Ammon's horn (tissue), 1 donor: Measurements from ENCODE around the gene BOD1L1.

ENCODE experiments used
- DNase-seq: peaks from one replicate; pipeline ENCODE4 v3.0.0-alpha.2; 2016; ENCODE audit warnings: low spot score

BOD1L1 gene

DNA sequence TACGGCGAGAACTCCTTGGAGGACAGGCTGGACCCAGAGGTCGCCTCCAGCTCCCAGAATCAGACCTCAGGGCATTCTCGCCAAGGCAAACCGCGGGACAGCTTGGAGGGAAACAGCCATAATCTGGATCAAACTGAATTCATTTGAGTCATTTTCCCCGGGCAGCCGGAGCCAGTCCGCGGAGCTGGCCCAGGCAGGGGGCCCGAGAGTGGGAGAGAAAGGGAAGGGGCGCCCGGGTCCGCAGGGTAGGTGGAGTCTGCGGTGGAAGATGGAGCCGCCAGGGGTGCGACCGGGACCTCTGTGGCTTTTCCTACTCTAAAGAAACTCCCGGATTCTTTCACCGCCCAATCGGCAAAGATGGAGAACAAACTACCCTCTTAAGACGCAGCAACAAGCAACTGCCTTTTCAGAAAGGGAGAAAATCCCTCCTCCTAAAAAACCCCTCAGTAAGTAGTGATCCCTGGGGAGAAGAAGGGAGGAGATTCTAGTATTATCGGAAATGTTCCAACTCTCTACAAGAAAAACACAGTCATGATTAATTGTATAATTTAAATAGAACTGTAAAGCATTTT is 88.4 kb downstream of the BOD1L1 start:
- DNase-seq: no peak

DNA sequence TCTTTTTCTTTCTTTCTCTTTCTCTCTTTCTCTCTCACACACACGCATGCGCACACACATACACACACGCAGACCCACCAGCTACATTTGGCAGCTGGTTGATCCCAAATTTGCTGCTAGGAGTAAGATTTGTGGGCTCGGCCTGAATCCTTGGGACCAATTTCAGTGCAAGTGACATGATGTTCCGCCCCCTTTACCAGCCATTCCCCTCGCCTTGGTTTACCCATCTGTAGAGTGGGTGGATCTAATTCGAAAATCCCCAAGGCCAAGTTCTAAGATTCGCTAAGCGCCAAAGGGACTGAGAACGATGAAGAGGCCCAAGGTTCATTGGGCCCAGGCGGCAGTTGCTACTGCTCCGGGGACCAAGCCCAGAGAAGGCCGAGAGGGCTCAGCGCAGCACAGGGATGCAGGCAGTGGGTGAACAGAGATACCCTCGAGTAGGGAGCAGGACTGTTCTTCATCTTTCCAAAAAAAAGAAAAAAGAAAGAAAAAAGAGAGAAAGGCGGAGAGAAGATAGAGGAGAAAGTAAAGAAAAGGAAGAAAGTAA is 89.0 kb downstream of the BOD1L1 start:
- no peak for DNase-seq

DNA sequence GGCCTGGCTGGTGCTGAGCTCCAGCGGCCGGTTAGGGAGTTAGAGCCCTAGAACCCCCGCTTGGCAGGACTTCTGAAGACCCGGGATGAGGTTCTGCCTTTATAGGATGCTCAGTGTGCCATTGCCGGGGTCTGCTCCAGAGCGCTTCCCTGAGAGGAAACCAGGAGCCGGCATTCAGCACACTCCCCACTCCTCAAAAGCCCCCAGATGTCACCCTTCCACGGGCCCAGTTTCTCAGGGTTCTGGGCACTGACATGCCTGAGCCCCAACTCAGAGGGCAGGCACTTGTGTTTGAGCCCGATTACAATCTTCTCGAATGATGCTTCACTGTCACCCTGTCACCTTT is 89.7 kb downstream of the BOD1L1 start:
- no peak for DNase-seq

DNA sequence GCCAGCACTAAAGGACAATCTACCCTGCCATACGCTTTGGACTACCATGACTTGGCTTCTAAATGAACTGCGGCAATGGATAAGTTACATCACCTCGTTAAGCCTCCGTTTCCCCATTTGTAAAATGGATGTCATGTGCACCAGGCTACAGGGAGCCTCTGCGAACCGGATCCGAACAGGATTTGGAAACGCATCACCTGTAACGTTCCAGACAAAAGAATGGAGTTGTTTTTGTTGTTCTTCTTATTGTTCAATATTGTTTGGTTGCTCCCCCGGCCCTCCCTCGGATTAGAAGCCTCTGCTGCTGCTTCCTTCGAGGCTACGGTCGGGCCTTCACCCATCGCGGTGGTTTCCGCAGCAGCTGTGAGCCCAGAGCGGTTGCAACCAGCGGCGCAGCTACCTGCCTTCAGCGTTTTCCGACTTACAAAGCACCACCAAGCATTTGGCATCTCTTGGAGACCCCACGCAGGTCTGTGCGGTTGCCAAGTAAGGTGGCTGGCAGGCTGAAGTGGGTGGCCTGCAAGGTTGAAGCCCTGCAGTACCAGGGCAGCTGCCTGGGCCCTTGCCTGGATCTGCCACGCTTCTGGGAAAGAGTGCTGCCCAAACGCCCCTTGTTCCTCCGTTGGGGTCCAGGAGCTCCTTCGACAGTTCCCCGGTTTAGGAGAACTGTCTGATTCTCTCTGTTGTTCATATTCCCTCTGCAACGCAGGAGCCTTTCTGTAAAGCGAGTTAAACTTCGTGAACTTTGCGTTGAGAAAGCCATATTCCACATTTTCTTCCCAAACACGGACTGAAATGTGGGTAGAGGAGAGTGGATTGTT is 90.3 kb downstream of the BOD1L1 start:
- no peak for DNase-seq

DNA sequence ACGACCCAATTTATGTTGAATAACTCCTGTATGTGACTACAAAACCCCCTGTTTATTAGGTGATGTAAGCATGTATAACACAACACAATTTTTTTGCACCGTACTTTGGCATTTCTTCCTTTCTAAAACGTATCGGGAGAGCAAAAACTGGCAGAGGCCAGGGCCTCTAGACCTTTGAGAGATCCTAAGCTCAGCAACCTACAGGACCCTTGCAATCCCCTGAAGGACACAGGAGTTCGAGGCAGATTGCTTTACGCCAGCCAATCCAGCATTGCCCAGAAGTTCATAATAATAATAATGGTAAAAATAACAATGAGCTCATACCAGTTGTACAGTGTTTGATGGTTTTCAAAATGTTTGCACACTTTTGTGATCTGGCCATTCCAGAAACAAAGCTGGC is 90.9 kb downstream of the BOD1L1 start:
- no peak for DNase-seq

DNA sequence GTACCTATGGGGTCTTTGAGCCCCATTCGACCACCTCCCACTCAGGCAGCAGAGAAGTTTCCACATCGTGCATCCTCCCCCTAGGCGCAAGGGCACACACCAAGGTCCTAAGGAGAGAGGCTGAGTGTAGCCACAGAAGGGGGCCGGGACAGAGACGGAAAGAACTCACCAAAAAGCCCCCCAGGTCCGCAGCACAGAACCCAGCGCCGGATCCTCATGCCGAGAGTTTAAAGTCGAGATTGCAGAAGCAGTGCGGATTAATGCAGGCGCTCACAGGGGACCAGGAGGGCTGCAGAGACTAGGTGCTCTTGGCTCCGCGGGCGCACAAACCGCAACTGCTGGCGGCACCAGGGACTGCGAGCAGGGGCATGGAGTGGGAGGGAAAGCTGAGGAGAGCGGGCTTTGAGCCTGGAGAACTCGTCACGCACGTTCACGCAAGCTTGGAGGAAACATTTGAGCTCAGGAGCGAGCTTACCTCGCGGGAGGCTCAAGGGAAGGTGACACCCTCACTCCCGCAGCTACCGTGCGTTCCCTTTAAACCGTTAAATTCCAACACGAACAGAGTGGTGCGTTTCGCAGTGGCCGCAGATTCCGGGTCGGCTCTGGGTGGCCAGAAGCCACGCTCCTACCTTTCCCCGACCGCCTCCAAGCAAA is 91.7 kb downstream of the BOD1L1 start:
- no peak for DNase-seq

DNA sequence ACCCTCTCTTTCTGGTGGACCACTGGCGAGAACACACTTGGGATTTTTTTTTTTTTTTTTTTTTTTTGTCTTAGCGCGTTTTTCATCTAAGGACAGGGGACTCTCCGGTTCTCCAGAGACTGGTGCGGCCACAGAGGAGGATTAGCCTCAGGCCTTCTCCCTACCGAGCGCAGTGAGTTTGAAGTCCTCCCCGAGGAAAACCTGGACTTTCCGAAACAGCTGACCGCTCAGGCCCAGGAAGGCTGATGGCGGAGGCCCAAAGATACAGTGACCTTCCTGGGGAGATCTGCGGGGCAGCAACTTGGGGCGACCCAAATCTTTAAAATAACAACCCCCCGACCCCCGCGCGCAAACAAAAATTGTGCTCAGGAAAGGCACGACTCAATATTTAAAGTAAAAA is 92.4 kb downstream of the BOD1L1 start:
- DNase-seq: no peak

DNA sequence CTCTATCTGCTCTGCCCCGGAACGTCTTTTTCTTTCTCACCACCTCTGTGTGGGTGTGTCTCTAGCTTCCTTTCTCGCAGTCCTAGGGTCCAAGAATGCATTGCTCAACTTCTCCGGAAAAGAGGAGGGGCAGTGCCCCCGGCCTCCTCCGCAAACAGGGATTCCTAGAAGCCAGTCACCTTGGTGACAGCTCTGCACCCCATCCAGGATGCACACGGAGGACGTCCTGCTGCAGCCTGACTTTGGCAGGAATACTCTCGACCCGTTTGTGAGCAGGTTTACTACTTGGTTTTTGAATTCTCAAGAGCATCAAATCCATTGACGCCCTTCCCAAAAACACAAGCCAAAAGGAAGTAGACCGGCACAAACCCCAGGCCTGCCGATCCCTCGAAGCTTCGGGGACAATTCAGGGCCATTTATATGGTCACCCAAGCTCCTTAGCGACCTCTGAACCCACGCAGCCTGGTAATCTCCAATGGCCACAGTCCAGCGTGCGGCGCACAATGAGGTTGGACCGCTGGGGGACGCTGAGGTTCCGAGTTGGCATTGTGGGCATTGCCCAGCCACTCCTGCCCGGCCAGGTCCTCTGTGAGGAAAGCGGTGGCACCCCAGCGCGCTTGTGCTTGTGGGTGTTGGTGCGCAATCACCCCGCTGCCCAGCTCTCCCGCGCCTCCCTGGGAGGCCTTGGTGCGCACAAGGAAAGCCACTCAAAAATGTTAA is 93.0 kb downstream of the BOD1L1 start:
- no peak for DNase-seq

DNA sequence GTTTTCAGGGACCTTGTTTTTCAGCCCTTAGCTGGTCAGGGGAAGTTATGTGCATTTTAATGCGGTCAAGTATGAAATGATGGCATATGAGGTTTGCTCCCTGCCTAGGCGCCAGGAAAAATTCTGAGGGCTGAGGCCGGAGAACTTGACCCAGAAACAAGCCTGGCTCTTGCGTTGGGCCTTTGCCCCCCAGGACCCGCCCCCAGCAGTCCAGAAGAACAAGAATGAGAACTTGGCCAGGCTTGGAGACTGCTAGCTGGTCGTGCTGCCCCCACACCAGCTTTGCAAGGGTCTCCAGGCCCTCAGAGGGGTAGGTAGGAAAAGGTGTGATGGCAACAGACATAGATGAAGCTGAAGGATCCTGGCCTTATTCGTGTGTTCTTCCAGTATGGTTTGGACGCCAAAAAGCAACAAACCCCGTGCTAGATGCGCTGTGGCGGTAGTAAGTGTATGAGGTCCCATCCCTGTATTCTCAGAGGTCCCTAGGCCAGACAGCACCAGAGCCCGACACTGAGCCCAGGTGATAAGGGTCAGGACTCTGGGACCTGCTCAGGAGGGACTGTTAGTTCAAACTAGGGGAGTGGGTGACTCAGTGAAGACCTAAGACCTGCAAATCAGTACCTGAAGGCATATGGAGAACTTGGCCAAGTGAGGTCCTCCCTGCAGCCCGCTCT is 93.7 kb downstream of the BOD1L1 start:
- DNase-seq: no peak

DNA sequence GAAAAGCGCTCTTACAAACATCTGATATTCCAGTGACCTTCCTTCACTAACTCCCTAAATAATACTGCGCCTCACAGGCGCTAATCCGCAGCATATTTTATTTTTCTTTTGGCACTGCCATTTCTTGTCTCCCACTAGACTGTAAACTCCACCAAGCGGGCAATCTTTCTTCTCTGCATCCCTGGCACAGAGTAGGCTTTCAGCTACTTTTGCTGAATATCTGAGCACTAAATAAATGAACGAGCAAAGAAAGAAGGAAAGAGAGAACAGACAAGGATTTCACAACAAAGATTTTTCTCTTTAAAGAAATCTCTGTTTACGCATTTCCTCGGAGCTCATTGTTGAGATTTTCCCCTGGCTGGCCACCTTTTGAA is 95.9 kb downstream of the BOD1L1 start:
- no peak for DNase-seq

DNA sequence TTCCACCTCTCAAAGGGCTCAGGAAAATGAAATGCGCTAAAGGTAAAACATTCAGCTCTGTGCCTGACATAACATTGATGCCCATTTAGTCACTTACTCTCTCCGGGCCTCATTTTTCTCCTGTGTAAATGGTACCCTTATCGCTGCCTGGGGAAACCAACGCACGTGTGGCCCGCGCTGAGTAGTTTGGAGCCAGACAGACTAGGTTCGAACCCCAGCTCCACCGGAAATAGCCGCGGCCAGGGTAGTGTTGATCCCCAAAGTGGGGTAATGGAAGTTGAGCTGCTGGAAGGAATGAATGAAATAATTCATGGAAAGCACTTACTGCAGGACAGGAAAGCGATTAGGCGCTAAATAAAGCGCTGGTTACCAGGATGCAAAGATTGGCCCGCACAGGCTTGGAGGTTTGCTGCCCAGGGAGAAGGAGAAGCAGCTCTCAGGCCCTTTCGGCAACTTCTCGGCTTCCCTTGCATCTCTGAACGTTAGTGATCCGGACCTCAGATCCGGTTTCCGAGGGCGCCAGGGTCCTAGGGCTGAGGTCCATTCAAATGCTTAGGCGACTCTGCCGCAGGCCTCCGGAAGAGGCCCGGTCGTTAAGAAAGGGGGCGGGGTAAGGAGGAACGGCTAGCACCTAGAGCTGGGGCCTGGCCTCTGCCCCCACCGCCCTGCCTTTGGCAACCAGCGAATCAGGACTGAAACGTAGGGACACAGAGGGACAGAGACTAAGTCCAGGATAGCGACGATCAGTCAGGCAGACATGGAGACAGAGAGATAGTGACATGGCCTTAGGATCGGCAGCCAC is 96.5 kb downstream of the BOD1L1 start:
- no peak for DNase-seq

DNA sequence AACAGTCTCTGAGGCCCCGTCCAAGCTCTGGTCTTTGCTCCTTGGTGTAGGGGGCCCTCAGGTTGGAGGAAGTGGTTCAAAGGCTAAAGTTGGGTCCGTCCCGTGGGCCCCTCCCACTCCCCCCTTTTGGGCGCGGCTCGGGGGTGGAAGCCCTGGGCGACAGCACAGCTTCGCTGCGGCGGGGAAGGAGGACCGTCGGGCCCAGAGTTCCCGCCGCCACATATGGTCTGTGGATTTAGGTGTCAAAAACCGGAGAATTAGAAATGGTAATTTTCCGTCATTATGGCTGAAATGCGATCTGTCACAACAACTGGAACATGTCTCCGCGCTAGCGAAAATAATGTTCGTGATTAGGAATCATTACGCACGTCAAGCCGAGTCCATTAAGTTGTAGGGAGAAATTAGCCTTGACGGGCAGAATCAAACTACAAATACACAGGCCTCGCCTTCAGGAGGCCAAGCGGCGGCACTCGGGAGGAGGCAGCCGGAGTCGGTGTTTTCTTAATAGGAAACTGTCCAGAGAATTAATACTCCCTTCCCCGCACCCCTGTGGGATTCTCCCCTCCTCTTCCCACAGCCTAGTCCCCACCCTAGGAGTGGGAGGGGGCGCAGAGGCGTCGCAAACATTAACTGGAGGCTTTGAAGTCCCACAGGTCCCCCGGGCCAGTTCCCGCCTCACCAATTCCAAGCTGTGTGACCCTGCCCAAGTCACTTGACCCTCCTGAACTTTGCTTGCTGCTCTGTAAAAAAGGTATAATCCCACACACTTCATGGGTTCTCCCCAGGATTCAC is 98.2 kb downstream of the BOD1L1 start:
- DNase-seq: no peak

DNA sequence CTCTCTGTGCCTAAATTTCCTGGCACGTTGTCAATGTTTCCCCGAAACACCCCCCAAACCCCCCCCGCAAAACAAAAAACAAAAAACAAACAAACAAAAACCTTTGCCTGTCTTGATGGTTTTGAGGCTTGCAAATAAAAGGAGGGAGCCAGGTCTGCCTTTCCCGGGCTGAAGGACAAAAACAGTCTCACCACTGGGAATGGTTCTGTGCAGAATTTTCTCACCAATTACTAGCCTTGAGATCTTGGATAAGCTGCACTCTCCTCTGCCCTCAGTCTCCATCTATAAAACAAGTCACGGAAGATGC is 98.8 kb downstream of the BOD1L1 start:
- DNase-seq: no peak

DNA sequence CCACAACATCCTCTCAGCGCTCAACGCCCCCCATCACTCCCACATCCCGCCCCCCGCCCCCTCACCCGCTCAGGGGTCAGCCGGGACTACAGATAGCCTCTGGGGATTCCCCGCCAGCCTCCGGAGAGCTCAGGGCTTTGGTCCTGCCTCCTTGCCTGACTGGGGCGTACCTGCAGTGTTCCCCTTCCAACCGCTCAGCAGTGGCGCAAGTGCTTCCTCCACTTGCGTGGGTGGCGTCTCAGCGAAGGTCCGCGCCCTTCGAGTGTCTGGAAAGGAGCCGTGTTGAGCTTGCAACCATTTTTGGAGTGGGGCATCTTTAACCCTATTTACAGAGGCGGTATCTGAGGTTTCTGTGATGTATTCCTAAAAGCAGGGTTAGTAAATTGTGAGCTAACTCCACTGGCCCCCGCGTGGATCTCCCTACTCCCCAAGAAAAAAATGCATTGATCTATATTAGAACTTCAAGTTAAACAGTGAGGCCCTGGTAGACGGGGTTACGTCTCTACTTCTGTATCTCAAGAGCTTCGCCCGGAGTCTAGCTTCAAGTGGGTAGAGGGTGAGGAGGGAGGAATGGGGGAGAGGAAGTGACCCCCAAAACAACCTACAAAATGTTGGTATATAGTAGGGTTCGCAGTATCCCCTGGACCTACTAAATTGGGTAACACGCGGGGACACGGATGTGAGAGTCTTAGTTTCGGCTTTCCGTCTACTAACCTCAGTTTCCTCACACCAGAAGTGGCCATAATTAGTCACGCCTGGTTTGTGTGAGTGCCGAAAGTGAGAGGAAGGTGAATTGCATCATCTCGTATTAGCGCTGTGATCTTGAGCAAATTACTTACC is 99.3 kb downstream of the BOD1L1 start:
- no peak for DNase-seq

DNA sequence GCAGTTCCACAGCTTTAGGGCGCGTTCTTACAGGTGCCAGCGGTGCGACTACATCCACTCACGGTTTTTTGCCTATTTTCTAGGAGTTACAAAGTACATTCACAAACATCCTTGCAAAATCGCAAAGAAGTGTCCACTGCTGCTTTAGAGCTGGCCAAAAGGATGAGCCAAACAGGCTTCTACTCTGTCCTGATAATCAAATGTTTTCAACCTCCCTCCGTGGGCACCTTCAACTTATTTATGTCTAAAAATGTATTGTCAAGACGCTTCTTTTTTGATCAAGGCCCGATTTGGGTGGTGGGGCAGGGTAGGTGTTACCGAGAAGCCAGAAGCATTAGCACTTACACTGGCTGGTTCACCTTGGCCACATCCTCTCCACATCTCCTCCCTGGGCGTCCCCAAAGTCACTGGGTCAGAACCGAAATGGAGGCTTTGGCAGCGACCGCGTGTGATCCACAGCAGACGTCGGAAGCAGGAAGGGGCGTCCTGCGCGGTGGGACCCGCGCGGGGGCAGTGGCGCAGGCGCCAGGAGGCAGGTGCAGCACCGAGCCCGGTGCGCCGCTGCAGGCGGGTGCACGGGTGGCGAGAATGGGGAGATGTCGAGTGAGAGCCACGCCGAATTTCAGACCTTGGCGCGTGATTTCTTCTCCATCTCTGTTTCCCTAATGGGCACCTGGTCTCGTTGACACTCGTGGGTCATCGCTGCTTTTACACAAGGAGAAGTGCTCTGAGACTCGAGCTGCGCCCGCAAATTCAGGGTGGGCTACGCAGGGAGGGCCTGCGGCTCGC is 100.1 kb downstream of the BOD1L1 start:
- no peak for DNase-seq

DNA sequence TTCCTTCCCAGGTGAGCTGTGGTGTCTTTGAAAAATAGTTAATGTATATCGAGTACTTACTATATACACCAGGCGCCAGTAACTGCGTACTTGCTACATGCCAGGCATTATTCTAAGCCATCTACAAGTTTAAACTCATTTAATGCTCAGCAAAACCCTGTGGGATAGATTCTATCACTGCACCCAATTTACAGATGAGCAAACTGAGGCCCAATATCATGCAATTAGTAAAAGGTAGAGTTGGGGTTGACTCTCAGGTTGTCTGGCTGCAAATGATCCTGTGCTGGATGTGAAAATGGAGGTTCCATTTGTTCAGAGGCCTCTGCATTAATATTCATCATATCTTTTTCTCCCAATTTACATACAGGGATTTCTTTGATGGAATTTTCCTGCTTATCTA is 100.9 kb downstream of the BOD1L1 start:
- no peak for DNase-seq

DNA sequence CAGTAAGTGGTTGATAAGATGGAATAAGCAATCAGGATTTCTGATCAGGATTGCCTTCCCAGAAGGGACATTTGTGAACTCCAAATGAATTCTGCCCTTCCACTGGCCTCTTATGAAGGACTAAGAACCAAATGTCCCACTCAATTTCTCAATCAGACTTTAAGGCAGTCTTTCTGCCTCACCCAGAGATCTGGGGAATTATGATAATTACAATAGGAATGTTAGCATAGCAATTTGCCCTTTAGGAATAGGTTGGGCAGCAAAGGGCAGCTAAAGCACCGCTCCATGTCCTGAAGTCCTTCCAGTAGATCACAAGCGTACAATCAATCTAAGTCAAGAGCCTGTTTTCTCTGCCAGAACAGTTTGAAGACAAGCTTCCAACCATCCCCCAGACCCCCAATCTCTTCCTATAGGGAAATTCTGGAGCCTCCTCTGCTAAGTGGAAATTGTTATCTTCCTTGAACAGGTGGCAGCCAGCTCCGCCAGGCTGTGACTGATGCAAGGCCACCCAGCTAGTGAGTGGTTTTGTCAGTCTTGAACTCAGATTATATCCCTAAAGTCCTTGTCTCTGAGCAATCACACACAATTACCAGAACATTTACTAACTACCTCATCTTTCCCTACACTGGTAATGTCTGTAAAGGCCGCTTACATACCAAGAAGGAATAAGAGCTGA is 101.8 kb downstream of the BOD1L1 start:
- no peak for DNase-seq
